A549 (cell line): Measurements from ENCODE around the gene F2RL3.

ENCODE experiments used
- KDM5A ChIP-seq: fragments of 200-600 bp; sonication (generic); IDR thresholded peaks from 2 replicates; pipeline ENCODE4 v1.6.1; 2016; ENCODE audit warnings: antibody characterized with exemption, mild to moderate bottlenecking
- TF ChIP-seq, protein P1 (sequence below): fragments of >200 bp; sonication (Bioruptor Twin); formaldehyde crosslinking; IDR thresholded peaks from 3 replicates; pipeline ENCODE4 v1.5.1; 2016

DNA sequence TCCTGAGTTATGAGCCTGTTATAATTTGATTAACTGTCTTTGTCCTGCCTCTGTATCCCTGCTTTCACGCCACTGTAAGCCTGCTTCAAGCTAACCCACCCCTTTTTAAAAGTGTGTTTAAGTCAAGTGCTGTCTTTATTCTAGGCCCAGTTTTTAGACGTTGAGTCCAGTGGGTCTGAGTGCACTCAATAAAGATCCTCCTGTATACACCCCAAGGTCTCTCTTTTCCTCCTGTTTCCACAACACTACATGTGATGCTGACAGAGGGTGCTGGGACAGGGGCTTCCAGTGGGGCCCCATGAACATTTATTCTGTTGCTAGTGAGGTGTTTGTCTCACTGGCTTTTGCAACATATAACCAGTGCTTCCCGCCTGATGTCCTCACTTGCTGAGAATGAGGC lies 6.7 kb upstream of the F2RL3 start:
- TF ChIP-seq, protein P1, sequence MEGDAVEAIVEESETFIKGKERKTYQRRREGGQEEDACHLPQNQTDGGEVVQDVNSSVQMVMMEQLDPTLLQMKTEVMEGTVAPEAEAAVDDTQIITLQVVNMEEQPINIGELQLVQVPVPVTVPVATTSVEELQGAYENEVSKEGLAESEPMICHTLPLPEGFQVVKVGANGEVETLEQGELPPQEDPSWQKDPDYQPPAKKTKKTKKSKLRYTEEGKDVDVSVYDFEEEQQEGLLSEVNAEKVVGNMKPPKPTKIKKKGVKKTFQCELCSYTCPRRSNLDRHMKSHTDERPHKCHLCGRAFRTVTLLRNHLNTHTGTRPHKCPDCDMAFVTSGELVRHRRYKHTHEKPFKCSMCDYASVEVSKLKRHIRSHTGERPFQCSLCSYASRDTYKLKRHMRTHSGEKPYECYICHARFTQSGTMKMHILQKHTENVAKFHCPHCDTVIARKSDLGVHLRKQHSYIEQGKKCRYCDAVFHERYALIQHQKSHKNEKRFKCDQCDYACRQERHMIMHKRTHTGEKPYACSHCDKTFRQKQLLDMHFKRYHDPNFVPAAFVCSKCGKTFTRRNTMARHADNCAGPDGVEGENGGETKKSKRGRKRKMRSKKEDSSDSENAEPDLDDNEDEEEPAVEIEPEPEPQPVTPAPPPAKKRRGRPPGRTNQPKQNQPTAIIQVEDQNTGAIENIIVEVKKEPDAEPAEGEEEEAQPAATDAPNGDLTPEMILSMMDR, result no peak
- TF ChIP-seq KDM5A, result no peak
